Measurements from ENCODE around the gene DNAAF5.
"Not testable (repeated sequence)": the region's sequence is repeated elsewhere in the genome, so short reads cannot be mapped to it uniquely, and the experiment has no call there.

DNAAF5 gene

DNA sequence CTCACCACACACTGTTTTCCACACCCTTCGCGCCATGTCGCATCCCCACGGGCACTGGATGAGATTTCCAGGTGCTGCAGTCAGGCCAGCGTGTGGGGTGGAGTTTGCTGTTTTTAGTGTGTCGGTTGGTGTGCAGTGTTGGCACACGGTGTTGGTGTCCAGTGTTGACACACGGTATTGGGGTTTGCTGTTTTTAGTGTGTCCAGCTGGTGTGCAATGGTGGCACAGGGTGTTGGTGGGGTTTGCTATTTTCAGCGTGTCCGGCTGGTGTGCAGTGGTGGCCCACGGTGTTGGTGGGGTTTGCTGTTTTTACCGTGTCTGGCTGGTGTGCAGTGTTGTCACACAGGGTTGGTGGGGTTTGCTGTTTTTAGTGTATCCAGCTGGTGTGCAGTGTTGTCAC lies 20.7 kb downstream of the DNAAF5 start:
- no peak for DNase-seq (ENCODE audit: low read depth)

DNA sequence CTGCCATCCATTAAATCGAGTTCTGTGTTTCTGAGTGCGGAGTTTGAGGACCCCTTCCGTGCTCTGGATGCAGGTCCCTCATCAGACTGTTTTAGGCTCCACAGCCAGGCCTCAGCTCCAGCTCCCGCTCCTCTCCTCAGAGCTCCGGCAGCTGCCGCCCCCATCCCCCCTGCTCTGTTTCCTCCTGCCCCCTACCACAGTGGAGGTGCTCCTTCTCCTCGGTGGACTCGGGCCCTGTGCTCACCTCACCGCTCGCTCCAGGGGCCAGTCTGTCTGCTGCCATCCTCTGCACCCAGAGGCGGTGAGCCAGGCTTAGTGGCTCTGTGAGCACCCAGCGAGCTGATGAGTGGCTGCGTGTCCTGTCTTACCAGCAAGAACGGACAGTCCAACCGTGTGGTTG lies 21.9 kb downstream of the DNAAF5 start:
- DNase-seq (ENCODE audit: low read depth), result no peak

GRCh38 chr7:749140-749551 lies 22.6 kb downstream of the DNAAF5 start:
- DNase-seq (ENCODE audit: low read depth), result no peak

DNA sequence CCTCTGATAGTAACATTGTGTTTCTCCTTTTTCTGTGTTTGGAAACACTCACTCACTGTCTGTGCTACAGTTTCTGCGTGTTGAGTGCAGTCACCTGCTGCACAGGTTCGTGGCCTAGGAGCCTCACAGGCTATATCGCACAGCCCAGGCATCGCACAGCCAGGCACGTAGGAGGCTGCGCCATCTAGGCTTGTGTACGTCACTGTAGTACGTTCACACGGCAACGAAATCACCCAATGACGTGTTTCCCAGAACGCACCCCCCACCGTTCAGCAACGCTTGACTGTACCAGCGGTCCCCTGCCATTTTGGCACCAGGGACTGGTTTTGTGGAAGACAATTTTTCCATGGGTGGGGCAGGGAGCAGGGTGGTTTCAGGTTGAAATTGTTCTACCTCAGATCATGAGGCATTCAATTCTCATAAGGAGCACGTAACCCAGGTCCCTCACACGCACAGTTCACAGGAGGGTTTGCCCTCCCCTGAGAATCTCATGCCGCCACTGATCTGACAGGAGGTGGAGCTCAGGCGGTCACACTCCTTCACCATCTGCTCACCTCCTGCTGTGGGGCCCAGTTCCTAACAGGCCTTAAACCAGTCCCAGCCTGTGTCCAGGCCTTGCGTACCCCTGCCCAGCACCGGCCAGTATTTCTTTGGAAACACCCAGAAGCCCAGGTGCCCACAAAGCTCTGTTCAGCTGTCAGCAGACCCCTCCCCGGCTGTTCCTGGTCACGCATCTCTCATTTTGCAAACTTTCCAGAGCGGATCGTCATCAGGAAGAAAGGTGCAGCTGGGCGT lies 23.8 kb downstream of the DNAAF5 start:
- DNase-seq (ENCODE audit: low read depth), result no peak

- no peak for DNase-seq (ENCODE audit: low read depth)
Observed at GRCh38 chr7:751826-752225, 25.3 kb downstream of the DNAAF5 start.

GRCh38 chr7:752256-752655 lies 25.8 kb downstream of the DNAAF5 start:
- not testable (repeated sequence) for DNase-seq (ENCODE audit: low read depth)

DNA sequence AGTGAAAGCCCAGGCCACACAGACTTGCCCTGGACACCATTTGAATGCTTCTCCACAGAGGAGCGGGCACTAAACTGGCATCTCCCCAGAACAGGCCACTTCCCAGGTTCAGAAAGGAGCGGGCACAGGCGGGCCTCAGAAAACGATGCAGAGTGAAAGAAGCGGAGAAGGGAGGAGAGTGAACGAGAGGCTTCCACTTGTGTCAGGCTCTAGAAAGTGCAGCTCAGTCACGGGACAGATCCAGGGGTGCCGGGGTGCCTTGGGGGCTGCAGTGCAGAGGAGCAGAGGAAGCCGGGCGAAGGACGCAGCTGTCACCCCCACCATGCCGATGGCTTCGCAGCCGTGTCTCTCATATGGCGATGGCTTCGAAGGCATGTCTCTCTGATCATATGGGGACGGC lies 26.7 kb downstream of the DNAAF5 start:
- DNase-seq (ENCODE audit: low read depth), result no peak

- DNase-seq (ENCODE audit: low read depth), result no peak
Observed at GRCh38 chr7:754531-755412, 28.3 kb downstream of the DNAAF5 start.

DNA sequence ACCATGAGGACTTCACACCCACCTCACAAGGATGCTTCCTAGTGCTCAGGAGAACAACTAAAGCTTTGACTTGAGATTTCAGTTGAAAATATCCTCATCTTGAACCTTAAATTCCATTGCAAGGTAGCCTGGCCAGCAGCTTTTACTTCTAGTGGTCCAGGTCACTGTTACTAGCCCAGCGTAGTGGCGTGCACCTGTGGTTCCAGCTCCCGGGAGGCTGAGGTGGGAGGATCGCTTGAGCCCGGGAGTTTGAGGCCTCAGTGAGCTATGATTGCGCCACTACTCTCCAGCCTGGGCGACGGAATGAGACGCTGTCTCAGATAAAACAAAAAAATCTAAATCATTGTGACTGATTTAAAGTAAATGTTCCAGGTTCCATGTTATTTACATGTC lies 28.9 kb downstream of the DNAAF5 start:
- no peak for DNase-seq (ENCODE audit: low read depth)

DNA sequence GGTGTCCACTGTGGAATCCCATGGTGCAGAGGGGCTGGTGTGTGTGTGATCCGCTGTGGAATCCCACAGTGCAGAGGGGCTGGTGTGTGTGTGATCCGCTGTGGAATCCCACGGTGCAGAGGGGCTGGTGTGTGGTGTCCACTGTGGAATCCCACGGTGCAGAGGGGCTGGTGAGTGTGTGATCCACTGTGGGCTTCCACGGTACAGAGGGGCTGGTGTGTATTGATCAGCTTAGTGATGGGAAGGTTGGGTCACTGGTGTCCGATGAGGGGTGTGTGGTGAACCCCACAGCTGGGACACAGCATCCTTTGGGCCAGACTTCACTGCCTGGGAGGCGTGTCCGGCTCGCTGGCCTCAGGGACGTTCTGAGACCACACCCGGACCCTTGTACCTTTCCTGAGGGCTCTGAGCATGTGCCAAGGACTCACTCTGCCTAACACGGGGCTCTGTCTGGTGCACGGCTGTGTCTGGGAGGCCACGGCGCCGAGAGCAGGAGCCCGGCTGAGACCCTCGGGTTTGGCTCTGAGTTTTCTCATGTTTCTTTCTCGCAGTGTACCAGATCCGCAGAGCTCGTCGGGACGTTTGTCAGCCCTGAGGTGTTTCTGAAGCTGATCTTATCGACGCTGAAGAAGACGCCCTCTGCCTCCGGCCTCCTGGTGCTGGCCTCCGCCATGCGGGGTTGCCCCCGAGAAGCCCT lies 29.9 kb downstream of the DNAAF5 start:
- no peak for DNase-seq (ENCODE audit: low read depth)

GRCh38 chr7:756928-757560 lies 30.5 kb downstream of the DNAAF5 start:
- DNase-seq (ENCODE audit: low read depth), result no peak

DNA sequence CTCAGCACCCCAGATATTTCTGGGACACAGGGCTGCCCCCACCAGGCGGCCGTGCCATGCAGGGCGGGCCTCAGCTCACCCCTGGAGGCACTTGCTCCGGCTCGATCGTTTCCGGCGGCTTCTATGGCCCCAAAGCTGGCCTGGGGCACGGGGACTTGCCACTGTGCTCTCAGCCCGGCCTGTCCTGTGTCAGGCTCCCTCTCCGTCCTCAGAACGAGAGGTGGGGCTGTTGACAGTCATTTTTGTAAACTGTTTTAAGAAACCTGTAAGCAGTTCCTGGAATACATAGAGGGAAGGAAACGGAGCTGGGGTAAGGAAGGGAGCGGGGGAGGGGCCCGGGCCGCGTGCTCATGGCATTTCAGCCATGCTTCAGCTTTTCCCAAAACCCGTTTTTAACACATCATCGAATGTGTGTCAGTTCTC lies 31.3 kb downstream of the DNAAF5 start:
- DNase-seq (ENCODE audit: low read depth), result no peak

- no peak for DNase-seq (ENCODE audit: low read depth)
Observed at GRCh38 chr7:759569-759968, 33.1 kb downstream of the DNAAF5 start.

DNA sequence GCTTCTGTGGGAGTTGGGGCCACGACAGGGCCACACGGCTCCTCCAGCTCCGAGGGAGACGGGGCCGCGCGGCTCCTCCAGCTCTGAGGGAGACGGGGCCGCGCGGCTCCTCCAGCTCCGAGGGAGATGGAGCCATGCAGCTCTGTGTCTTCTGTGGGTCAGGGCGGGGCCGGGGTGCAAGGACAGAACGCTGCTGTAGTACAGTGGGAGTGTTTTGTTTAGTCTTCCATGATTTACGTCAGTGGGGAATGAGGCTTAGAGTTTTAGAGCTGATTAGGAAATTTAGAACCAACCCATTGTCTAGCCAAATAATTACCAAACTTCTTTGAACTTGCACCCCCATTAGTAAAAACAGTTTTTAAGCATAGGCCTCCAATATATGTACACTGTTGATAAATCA lies 33.5 kb downstream of the DNAAF5 start:
- DNase-seq (ENCODE audit: low read depth), result no peak

DNA sequence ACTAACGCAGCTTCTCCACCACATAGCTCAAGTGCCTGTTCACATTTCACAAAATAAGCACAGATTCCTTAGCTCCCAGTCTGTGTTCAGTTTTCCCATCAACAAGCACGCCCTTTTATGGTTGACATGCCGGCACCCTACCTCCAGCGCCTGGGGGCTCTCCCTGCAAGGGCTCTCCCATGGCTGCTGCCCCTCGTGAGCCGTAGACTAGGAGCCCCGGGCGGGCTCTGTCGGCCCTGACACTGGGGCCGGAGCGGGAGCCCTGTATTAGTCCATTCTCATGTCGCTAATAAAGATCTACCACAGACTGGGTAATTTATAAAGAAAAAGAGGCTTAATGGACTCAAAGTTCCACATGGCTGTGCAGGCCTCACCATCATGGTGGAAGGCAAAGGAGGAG lies 34.6 kb downstream of the DNAAF5 start:
- DNase-seq (ENCODE audit: low read depth), result no peak

DNA sequence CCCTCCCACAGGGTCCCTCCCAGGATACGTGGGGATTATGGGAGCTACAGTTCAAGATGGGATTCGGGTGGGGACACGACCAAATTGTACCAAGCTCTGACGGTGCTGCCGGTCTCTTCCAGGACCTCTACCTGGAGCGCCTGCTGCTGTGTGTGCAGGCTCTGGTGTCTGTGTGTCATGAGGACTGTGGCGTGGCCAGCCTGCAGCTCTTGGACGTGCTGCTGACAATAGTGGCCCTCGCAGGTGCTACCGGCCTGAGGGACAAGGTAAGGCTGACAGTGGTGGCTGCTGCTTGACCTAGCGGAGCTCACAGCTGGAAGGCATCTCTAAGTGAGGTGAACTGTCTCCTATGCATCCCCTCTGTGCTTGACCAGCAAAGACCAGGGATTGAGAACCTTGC lies 35.1 kb downstream of the DNAAF5 start:
- DNase-seq (ENCODE audit: low read depth), result no peak

DNA sequence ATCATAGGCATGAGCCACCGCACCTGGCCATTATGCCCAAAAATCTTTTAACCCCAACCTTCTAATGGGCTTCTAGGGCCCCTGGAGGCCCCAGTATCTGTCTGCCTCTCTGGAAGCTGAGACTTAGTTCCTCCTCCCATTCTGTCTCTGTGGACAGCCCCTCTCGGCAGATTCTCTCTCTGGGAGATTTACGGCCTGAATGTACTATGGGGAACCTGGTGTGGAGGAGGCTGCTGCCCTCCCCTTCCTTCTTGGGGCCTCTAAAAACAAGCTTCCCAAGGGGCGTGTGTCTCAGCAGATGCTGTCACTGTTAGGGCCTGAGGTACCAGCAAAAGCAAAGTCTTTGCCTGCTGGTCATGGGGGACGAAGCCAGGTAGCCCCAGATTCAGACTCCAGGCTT lies 36.4 kb downstream of the DNAAF5 start:
- DNase-seq (ENCODE audit: low read depth), result no peak

DNA sequence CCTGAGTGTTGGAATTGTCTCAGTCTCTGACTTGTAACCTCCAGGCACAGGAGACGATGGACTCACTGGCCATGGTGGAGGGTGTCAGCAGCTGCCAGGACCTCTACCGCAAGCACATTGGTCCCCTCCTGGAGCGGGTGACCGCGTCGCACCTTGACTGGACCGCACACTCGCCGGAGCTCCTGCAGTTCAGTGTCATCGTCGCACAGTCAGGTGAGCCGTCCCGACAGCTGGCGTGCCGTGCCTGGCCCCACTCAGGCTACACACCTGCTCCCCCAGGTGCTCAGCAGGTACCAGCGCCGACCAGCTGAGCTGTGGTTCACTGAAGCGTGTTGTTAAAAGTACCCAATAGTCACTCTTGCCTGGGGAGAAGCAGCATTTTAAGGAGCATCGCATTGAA lies 37.3 kb downstream of the DNAAF5 start:
- DNase-seq (ENCODE audit: low read depth), result no peak

GRCh38 chr7:765383-765782 lies 38.9 kb downstream of the DNAAF5 start:
- DNase-seq (ENCODE audit: low read depth), result no peak

DNA sequence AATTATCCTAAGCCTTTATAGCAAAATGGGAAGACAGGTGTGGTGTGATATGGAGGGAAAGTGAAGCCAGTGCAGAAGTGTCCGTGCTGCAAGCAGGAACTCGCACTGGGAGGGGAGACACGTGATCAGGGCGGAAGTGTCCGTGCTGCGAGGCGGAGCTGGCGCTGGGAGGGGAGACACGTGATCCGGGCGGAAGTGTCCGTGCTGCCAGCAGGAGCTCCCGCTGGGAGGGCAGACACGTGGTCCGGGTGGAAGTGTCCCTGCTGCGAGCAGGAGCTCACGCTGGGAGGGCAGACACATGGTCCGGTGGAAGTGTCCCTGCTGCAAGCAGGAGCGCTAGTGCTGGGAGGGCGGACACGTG lies 41.1 kb downstream of the DNAAF5 start:
- no peak for DNase-seq (ENCODE audit: low read depth)

DNA sequence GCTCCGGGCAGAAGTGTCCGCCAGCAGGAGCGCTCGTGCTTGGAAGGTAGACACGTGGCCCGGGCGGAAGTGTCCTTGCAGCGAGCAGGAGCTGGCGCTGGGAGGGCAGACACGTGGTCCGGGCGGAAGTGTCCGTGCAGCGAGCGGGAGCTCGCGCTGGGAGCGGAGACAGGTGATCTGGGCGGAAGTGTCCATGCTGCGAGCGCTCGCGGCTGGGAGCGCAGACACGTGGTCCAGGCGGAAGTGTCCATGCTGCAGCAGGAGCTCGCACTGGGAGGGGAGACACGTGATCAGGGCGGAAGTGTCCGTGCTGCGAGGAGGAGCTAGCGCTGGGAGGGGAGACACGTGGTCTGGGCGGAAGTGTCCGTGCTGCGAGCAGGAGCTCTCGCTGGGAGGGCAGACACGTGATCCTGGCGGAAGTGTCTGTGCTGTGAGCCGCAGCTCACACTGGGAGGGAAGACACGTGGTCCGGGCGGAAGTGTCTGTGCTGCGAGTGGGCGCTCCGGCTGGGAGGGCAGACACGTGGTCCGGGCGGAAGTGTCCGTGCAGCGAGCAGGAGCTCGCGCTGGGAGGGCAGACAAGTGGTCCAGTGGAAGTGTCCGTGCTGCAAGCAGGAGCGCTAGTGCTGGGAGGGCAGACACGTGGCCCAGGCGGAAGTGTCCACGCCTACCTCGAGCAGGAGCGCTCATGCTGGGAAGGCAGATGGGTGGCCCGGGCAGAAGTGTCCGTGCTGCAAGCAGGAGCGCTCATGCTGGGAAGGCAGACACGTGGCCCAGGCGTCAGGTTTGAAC lies 41.6 kb downstream of the DNAAF5 start:
- DNase-seq (ENCODE audit: low read depth), result no peak
